Measurements from ENCODE around the gene CPAMD8.

- TF ChIP-seq SP1 (IDR thresholded peaks at IDR 0.05; ENCODE audit: low read depth, low read length) (no peak), POLR2A (IDR thresholded peaks at IDR 0.05; ENCODE audit: control extremely low read depth in 1 of 2, low read depth in 2 of 2, low read length in 2 of 2) (no peak), EZH2 (IDR thresholded peaks at IDR 0.05; ENCODE audit: low read depth, low read length, severe bottlenecking) (no peak), EP300 (IDR thresholded peaks at IDR 0.05; ENCODE audit: borderline replicate concordance in 1 of 2, low read depth in 2 of 2, low read length in 2 of 2) (no peak)
Measured at GRCh38 chr19:16893686-16893989, 133.0 kb downstream of the CPAMD8 start.

All from H1 (cell line).